Right lobe of liver (tissue), 6 donors: ENCODE results near the gene DST. TPM values are rescaled to one million over a fixed set of nuclear protein-coding genes. Genes with fewer than 3 reads are reported as not detected.
A peak's percentile ranks its signal among the peaks of the same experiment; 100 is the strongest.

Experiments used
- ATAC-seq, 4 donors: fragments of 200-7000 bp; cut with Tn5 transposase; one replicate each; pipeline ENCODE4 v1.9.1; 2020; ENCODE audit warnings: mild to moderate bottlenecking in 4 of 4, moderate library complexity in 4 of 4
- DNase-seq, 3 donors: peaks; one replicate each; pipeline ENCODE4 v3.0.0-alpha.2; 2020
- H3K27ac ChIP-seq, 3 donors: fragments of 200-600 bp; one replicate each; pipeline ENCODE4 v1.8.0; 2022
- H3K27me3 ChIP-seq, 2 donors: fragments of 200-600 bp; one replicate each; pipeline ENCODE4 v1.8.0; 2022
- H3K36me3 ChIP-seq, 4 donors: fragments of 200-600 bp; sonication (generic) in 1 of 4; one replicate each; pipeline versions ENCODE4 v1.5.1 to v1.8.0; 2017 to 2022; ENCODE audit warnings: control low read depth in 1 of 4
- H3K4me1 ChIP-seq, 4 donors: fragments of 200-600 bp; sonication (generic) in 1 of 4; one replicate each; pipeline versions ENCODE4 v1.5.1 to v1.8.0; 2017 to 2022; ENCODE audit warnings: control low read depth in 1 of 4
- H3K4me3 ChIP-seq, 3 donors: fragments of 200-600 bp; one replicate each; pipeline ENCODE4 v1.8.0; 2022
- H3K9me3 ChIP-seq, 4 donors: fragments of 200-600 bp; sonication (generic) in 1 of 4; one replicate each; pipeline versions ENCODE4 v1.5.1 to v1.8.0; 2017 to 2022; ENCODE audit warnings: control low read depth in 1 of 4
- CTCF ChIP-seq, 4 donors: fragments of 200-600 bp in 3 of 4; fragments of 450-650 bp in 1 of 4; IDR thresholded peaks; one replicate each; pipeline versions ENCODE4 v1.5.1 to v1.8.0; 2016 to 2022; ENCODE audit warnings: antibody characterized with exemption in 4 of 4, mild to moderate bottlenecking in 2 of 4
- POLR2A ChIP-seq: fragments of 450-650 bp; IDR thresholded peaks from one replicate; pipeline ENCODE4 v1.6.1; 2017; ENCODE audit warnings: antibody characterized with exemption, mild to moderate bottlenecking
- WGBS: methylation state at CpG from one replicate; pipeline ENCODE4 v1.1.6; 2018; ENCODE audit warnings: low coverage, low lambda C conversion rate; ENCODE audit not compliant: insufficient coverage; ENCODE audit errors: missing lambda C conversion rate; 5-methylcytosine and 5-hydroxymethylcytosine counted together
- intact Hi-C, 2 donors: fragments of 100-400 bp; cut with DNase I; formaldehyde crosslinking; loops; one replicate each; pipeline versions ENCODE4 v1.11.2 to v1.14.1; 2022
- total RNA-seq, 6 experiments: library from RNA; depleted of rRNA in 2 of 6; stranded (reverse); fragments of >200 nt in 2 of 6; fragmentation: NEBNext Ultra II Directional in 3 of 6; extraction: Animal tissue kit (Norgen Biotek cat#: 25700) in 3 of 6; gene quantifications; one replicate each; pipeline versions ENCODE4 v1.1.0 to v1.2.4, GENCODE V29; 2016 to 2023
- donor health status: DM: no; HTN: yes; CAD: no.
- donor health status: DM: no; HTN: no; CAD: no.
- donor health status: DM: no; HTN: no; CAD: no.
- donor health status: DM: no; HTN: yes; CAD: no.
- donor health status: DM: no; HTN: yes; CAD: no.

Gene DST
- total RNA-seq, 6 experiments from 2014 or later, result 92.1 to 207 (median 156) TPM

- ATAC-seq (peak; percentile 84 to 97 (median 91)), DNase-seq (no peak)
- Histone ChIP-seq H3K27me3 (no peaks in the 10 kb centered on the region), H3K36me3 (peaks cover 0 to 78% (median 33%) of the 10 kb centered on the region in 4 donors), H3K27ac (no peak overlapping the region), H3K4me3 (no peak overlapping the region), H3K4me1 (peaks cover 0 to 16% (median 0%) of the 10 kb centered on the region in 4 donors), H3K9me3 (no peaks in the 10 kb centered on the region)
- intact Hi-C loops, result no loop called here
- TF ChIP-seq POLR2A, result no peak
- TF ChIP-seq CTCF (IDR thresholded peaks at IDR 0.05), result no peak
- WGBS, result 67% methylated on average over 5 of the region's 5 CpGs
Observed at GRCh38 chr6:56624046-56624727, 18.5 kb downstream of the DST start.

DNA sequence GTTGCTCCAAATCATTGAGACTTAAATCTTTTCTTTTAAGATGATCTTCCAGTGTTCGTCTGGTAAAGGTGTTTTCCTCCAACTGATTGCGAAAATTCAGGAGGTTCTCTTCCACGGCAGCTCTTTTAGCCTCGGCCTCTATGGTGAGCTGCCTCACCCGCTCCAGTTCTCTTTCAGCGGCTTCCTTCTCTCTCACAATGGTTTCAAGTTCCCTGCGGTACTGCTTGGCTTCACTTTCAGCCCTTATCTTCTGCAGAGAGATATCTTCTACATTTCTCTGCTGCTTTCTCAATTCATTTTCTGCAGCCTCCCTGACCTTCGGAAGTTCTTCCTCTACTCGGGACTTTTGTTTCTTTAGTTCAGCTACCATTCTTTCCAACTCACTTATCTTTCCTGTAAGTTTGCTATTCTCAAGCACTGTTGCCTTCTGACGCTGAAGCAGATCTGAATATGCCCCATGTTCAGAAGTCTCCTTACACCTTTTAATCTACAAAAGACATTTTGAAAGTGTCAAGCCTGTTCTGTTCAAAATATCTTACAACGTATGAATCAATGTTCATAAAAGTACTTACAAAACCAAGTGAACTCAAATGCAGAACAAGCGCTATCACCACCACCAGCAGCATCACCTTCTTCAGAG, 22.3 kb downstream of the DST start:
- intact Hi-C loops, result no loop called here
- H3K36me3 ChIP-seq, result peaks cover 0 to 63% (median 29%) of the 10 kb centered on the region in 4 donors
- no peak overlapping the region for H3K27ac ChIP-seq
- no peak for TF ChIP-seq POLR2A
- no peak for TF ChIP-seq CTCF (IDR thresholded peaks at IDR 0.05)
- H3K4me1 ChIP-seq, result peaks cover 0 to 11% (median 0%) of the 10 kb centered on the region in 4 donors
- H3K9me3 ChIP-seq, result no peaks in the 10 kb centered on the region
- peak in 1 of 4 donors; percentile 15 for ATAC-seq
- WGBS, result 73% methylated on average over 9 of the region's 12 CpGs
- no peak for DNase-seq
- H3K27me3 ChIP-seq, result no peaks in the 10 kb centered on the region
- H3K4me3 ChIP-seq, result no peak overlapping the region

DNA sequence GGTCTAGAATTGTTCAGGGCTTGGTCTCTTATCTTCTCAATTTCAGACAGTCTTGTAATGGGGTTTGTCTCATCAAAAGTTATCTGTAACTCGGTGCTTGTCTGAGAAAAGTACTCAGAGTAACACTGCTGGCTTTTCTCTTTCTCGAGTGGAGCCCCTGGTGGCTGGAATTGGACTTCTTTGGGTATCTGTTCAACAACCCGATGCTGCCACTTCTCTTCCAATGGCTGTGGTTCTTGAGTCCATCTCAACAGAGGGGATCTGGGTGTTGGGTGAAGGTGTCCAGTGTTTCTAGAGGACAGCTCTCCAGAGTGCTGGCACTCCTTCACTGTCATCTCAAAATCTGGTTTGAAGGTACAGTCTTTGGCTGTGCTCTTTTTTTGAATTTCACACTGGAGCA, 24.6 kb downstream of the DST start:
- no peaks in the 10 kb centered on the region for H3K27me3 ChIP-seq
- WGBS, result 100% methylated on average over 1 of the region's 3 CpGs
- TF ChIP-seq POLR2A, result no peak
- TF ChIP-seq CTCF (IDR thresholded peaks at IDR 0.05), result no peak
- ATAC-seq (peak in 1 of 4 donors; percentile 17), DNase-seq (no peak)
- no peaks in the 10 kb centered on the region for H3K4me1 ChIP-seq
- no peak overlapping the region for H3K27ac ChIP-seq
- no peaks in the 10 kb centered on the region for H3K9me3 ChIP-seq
- no peak overlapping the region for H3K4me3 ChIP-seq
- H3K36me3 ChIP-seq, result peaks cover 4 to 43% (median 24%) of the 10 kb centered on the region in 4 donors
- intact Hi-C loops, result no loop called here

- H3K27me3 ChIP-seq, result no peaks in the 10 kb centered on the region
- ATAC-seq (no peak), DNase-seq (no peak)
- WGBS, result 97% methylated on average over 5 of the region's 5 CpGs
- no peaks in the 10 kb centered on the region for H3K4me1 ChIP-seq
- no peak overlapping the region for H3K4me3 ChIP-seq
- TF ChIP-seq POLR2A (no peak), CTCF (IDR thresholded peaks at IDR 0.05) (no peak)
- no peak overlapping the region for H3K27ac ChIP-seq
- H3K36me3 ChIP-seq, result peaks cover 4 to 40% (median 23%) of the 10 kb centered on the region in 4 donors
- no peaks in the 10 kb centered on the region for H3K9me3 ChIP-seq
- intact Hi-C loops, result no loop called here
Observed at GRCh38 chr6:56616967-56617366, 25.7 kb downstream of the DST start.
